ENCODE data around the gene ANKRD63.

Gene ANKRD63

DNA sequence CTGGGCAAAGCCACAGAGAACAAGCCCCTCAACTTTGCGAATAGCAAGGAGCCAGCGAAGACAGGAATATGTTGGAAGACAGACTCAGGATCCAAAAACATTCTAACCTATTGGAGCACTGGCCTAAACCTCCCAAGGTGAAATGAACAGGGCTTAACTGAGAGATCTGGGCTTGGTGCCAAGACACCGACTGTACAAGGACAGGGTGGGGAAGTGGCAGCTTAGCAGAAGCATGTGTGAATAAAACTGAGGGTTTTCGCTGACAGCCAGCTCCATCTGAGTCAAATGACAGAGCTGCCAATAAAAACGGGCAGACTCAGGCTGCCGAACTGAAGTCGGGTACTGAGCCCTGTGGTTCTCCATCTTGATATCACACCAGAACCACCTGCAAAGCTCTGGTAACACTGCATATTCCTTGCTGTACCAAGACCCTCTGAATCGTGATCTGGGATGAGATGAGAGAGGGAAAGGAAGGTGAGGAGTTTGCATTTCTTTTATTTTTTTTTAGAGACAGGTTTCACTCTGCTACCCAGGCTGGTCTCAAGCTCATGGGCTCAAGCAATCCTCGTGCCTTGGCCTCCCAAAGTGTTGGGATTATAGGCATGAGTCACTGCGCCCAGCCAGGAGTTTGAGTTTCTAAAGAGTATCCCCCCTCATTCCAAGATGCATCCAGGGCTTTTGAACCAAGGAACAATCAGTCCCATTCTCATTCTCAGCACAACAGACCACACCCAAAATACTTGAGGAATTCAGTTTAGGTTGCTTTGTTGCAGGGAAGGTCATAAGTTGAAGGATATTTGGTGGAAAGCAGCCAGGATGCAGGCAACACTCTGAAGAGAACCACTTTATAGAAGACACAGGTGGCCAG lies 30.9 kb upstream of the ANKRD63 start:
- no peak for DNase-seq (ENCODE audit: low spot score)

DNA sequence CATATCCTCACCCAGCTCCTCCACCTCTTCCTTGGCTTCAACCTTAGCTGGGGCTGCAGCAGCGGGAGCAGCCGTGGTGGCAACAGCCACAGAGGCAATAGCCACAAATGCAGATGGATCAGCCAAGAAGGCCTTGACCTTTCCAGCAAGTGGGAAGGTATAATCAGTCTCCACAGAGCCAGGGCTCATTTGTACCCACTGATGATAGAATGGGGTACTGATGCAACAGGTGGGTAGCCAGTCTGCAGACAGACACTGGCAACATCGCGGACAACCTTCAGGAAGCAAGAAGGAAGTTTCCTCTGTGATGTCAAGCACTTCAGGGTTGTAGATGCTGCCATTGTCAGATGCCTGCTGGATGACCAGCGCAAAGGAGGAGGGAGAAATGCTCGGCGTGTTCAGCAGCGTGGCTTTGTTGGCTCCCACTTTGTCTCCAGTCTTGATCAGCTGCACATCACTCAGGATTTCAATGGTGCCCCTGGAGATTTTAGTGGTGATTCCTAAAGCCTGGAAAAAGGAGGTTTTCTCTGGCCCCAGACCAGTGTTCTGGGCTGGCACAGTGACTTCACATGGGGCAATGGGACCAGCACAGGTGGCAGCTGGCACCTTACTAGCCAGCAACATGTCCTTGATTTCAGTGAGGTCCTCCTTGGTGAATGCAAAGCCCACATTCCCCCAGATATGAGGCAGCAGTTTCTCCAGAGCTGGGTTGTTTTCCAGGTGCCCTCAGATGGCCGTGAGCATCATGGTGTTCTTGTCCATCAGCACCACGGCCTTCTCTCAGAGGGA lies 29.7 kb upstream of the ANKRD63 start:
- DNase-seq (ENCODE audit: low spot score) = no peak

DNA sequence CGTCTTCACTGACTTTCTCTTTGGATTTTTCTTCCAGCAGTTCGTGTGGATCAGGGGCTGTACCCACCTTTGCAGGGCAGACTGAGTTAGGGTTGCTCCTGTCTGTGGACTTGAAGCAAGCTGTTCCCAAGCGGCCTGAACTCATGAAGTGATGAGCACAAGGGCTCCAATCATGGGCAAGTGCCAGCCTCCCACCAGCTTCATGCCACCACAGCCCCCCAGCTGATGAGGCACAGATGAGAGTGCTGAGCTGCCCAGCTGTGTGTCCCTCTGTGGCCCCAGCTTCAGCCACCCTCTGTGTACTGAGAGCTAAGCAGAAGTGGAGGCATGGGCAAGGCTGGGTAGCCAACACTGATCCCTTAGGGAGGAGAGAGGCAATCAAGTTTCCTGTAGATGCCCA lies 28.1 kb upstream of the ANKRD63 start:
- no peak for DNase-seq (ENCODE audit: low spot score)

DNA sequence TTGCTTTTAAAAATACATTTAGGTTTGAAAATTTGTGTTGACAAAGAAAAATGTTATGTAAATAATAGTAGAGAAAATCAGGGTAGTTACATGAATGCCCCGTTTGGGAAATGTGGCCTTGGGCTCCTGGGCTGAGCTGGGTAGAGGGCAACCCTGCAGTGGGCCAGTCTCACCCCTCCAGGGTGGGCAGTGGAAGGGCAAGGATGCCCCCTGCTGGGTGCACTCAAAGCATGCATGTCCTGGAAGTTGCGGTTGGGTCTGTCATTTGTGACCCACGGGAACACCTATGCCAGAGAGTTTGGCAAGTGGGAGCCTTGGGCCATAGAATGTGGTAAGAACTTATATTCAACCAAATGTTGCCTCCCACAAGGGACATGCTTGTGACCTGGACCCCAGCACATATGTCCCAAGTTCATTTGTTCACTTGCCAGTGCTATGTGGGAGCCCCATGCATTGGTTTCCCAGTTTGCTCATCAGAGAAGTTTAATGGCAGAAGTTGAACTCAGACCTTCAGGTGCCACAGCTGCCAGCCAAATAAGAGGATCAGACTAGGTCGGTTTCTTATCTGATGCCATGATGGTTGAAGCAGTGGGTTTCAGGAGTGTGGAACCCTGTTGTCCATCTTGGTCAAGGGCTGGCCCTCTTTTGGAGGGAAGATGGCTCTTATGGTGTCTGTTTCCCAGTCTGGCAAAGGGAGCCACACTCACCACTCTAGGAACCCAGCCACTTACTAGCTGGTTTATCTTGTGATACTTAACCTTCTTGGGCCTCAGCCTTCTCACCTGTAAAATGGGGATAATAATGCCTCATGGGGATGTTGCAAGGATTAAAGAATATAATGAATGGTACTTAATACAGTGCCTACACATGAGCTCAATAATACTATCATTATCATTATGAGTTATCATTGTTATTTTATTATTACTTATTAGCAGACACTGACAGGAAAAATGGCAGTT lies 27.4 kb upstream of the ANKRD63 start:
- DNase-seq (ENCODE audit: low spot score) = no peak

DNA sequence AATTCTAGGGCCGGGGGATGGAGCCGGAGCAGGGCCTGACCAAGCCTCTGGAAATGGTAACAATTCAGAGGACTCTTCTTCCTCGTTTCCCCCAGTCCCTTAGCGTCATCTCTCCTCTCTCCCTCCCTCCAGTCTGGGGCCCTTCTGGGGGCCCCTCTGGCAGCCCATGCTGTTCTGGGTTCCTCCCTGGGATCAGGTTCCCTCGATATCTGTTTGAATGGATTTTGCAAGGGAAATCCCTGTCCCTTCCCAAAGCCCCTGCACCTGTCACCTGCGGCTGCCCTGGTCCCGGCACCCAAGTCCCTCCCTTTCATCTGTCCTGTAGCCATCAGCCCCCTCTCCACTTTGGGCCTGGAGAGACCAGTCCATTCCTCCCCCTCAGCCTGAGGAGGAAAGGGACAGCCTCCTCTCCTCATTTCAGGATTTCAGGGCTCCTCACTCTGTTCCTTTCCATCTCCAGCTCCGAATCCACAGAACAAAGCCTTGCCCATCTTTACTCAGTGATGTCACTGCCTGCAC lies 26.5 kb upstream of the ANKRD63 start:
- DNase-seq (ENCODE audit: low spot score) = no peak

DNA sequence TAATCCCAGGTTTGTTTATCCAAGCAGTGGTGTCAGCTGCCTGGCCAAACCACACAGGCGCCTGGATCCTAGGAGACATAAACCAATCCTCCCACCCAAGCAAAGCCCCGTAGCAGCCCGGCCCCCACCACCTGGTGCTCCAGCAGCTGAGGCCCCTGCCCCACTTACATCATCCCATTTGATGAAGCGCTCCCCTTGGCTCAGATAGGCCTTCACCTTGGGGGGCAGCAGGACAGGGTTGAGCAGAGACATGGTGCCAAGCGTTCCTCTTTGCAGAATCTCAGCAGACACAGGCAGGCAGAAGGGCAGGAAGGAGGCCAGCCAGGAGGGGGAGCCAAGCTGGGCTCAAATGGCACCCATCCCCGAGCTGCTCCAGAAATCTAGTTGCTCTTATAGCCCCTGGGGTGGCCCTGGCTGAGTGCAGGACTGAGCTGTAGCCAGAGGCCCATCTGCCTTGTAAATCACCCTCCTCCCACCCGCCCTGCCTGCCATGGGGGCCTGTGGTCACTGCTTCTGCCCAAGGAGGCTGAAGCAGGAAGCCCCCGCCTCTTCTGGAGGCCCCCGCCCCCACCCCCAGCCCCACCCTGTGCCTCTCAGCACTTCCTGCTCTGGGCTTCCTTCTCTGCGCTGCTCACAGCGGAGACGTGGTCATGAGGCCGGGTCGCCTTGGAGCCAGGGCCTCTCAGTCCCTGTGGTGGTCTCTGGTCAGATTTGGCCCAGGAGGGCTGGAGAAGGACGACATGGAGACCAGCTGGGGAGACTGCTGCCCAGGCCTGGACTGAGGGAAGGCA lies 24.8 kb upstream of the ANKRD63 start, which contains the start of gene PLCB2:
Gene PLCB2, minus strand, starts transcription at position 515 of the 791 bp plus-strand sequence. Its CDS starts 263 bp downstream, at position 252.
- DNase-seq (ENCODE audit: low spot score) = no peak

DNA sequence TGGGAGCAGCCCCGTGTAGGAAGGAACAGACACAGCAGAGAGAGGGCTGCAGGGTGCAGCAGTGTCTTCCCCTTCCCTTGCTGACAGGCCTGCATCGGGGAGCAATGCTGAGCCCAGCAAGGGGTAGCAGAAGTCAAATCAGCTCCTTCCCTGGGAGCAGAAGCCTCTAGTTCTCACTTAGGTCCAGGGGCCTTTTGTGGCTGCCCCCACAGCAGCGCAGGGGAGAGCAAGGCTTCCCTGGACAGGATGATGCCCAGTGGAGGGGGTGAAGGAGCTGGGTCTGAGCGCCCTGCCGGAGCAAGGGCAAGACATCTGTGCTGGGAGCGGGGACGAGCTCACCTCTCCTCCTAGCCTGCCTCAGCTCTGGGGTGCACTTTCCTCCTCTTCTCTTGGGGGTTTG lies 24.0 kb upstream of the ANKRD63 start:
- no peak for DNase-seq (ENCODE audit: low spot score)

DNA sequence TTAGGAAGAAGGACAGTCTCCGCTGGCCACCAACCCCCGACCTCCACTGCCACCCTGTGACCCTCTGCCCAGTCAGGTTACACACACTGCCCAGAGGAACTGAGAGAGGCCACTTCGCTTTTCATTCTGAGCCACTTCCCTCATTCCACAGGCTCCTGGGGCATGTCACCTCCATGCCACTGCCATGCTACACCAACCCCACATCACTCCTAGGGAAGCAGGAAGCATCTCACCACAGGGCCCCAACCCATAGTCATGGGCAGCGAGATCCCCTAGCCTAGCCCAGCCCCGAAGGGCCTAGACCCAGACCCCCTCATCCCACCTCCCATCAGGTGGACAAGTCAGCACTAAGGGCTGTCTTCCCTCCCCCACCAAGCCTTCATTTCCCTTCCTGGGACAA lies 23.5 kb upstream of the ANKRD63 start:
- no peak for DNase-seq (ENCODE audit: low spot score)

DNA sequence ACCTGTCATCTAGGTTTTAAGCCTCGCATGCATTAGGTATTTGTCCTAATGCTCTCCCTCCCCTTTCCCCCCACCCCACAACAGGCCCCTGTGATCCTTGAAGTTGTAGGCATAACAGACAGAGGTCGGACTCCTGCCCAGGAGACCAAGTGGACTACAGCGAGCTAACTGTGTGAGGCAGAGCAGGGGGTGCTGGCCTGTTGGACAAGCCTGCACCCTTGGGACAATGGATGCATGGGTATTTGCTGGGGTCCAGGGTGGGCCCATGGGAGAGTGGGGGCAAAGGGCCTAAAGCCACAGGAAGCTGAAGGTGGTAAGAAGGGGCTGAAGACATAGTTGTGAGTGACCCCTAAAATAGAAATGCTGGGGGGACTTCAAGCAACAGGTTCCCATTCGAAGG lies 22.4 kb upstream of the ANKRD63 start:
- DNase-seq (ENCODE audit: low spot score) = no peak

DNA sequence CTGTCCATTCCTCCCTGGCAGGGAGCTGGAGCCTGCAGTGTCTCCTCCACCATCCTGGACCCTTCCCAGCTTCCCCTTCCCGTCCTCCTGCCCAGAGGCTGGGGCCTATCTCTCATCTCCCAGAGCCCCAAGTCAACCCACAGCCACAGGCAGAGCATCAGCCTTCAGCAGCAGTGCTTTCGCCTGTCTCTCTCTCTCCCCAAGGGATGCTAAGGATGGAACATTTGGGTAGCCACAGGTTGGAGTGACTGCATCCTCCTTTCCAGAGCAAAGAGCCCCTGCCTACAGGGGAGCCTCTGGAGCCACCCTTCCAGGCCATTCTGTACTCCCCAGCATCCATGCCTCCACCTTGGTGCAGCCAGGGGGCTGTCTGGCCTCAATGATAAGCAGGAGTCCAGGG lies 20.7 kb upstream of the ANKRD63 start:
- no peak for DNase-seq (ENCODE audit: low spot score)

DNA sequence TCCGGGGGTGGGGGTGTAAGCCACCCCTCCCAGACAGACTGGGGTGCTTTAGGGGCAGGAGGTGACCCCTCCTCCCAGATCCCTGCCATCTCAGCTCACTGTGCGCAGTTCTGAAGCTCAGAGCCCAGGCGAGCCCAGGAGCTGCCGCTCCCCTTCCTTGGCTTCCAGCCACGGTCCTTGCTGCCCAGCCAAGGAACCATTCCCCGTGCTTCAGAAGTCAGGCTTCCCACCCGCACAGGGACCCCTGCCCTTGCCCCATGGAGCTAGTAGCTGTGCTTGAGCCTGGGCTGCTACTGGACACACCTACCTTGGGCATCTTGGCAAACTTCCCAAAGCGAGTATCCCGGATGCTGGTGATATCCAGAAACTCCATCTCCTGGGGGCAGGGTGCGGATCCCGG lies 20.1 kb upstream of the ANKRD63 start:
- no peak for DNase-seq (ENCODE audit: low spot score)

DNA sequence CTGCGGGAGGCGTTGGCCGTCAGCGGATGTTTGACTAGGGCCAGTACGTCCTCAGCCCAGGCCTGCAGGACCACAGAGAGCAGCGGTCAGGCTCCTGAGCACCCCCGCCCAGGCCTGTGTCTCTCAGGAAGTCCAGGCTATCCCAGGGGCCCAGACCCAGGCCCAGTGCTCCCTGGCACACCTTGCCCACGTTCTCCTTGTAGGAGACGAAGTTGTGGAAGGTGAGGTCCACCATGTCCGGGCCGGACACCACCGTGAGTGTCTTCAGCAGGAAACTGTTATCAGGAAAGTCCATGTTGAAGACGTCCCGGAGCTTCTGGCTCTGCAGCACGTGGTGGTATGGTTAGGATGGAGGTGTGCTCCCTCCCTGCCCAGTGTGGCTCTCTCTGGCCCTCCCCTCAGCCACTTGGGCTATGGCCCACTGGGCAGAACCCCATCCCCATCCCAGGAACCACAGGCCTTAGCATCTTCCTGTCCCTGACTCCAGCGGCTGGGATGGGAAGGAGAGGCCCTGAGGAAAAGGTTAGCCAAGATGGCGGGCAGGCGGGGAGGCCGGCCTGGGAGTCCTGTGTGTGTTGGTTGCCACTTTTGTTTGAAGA lies 19.5 kb upstream of the ANKRD63 start:
- DNase-seq (ENCODE audit: low spot score) = no peak

DNA sequence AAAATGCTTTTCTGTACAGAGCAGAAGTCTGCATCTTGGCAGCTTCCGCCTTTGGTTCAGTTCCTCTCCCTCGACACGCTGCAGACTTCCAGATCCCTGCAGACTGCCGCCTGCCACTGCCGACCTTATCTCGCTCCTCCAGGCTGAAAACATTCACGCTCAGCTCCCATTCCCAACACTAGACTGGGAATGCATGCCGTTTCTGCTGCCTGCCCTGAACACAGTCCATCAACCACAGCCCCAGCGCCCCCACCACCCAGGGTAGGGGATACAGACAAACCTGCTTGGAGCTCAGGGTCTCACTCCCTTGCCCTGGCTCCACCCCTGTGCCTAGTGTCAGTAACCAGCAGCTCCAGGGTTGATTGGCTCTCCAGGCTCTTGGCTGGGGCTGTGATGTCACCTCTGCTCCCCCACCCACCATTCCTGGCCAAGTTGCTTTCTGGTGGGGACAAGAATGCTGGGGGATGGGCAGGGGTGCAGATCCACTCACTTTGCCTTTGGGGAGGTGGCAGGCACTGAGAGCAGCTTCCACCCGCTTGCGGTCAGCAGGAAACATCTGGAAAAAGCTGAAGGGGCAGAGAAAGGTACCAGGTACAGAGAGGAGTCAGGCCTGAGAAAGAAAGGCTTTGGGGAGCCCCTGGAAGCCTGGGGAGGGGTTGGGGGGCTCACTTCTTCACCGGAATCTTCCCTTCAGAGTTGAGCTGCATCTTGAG lies 18.8 kb upstream of the ANKRD63 start:
- DNase-seq (ENCODE audit: low spot score) = no peak

DNA sequence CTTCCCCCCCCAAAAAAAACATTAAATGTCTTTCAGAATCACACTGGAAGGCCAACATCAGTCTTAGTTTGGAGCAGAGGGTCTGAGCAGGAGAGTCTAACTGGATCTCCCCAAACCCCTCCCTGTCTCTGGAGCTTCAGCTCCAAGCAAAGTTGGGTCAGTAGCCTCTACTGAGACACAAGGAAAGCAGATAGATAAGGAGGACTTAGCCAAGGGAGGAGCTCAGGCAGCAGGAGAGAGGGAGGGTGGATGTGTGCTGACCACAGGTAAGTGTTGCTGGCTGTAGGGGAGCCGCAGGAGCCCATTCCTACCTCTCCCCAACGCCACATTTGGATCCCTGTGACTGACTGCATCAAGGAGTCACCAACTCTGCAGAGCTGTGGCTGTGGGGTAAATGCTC lies 17.9 kb upstream of the ANKRD63 start:
- no peak for DNase-seq (ENCODE audit: low spot score)

DNA sequence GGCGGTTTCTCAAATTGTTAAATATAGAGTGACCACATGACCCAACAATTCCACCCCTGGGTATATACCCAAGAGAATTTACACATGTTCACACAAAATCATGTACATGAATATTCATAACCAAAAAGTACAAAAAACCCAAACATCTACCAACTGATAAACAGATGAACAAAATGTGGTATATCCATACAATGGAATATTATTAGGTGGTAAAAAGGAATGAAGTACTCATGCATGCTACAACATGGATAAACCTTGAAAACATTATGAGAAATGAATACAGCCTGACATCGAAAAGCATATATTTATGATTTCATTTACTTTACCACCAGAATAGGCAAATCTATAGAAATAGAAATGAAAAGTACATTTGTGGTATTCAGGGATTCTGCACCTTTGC lies 17.5 kb upstream of the ANKRD63 start:
- DNase-seq (ENCODE audit: low spot score) = no peak

DNA sequence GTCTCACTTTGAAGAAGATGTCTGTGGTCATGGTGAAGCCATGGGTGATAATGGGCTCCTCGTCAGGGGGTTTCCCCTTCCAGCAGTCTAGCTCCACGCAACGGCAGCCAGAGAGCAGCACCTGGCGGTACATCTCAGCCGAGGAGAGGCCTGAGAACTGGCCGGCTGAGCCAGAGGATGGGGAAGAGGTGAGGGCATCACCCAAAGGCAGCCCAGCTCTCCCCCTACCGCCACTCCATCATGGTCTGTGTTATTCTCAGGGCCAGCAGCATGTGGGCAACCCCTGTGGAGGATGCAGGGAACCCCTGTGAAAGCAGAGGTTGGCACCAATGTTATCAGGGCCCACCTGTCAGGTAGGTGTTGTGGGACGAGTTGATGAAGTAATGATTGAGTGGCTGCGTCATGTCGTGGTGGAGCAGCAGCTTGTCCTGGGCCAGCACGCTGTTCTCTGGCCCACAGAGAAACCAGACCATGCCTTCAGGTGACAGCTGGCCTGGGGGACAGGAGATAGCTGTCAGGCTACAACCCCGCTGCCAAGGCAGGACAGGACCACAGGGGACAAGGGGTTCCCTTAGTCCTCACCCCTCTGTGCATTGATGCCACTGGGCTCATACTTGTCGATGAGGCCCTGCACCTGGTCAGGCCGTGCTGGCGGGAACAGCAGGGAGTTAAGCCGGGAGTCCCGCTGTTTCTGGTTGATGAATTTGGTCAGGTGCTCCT lies 15.5 kb upstream of the ANKRD63 start:
- no peak for DNase-seq (ENCODE audit: low spot score)

DNA sequence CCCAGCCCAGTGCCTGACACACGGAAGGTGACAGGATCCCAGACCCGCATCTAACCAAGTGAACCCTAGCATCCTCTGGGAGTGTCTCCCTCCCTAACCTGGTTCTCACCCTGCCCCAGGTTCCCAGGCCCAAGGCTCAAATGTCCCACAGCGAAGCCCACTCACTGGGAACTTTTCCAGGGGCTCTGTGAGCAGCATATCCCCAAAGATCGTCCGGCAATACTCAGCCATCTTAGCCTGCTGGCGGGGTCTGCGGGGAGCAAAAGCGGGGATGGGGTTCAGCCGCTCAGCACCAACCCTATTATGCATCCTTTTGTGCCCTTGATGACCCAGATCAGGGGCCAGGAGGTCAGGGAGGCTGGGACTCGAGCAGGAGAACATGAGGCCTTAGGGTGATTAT lies 14.5 kb upstream of the ANKRD63 start:
- DNase-seq (ENCODE audit: low spot score) = no peak

DNA sequence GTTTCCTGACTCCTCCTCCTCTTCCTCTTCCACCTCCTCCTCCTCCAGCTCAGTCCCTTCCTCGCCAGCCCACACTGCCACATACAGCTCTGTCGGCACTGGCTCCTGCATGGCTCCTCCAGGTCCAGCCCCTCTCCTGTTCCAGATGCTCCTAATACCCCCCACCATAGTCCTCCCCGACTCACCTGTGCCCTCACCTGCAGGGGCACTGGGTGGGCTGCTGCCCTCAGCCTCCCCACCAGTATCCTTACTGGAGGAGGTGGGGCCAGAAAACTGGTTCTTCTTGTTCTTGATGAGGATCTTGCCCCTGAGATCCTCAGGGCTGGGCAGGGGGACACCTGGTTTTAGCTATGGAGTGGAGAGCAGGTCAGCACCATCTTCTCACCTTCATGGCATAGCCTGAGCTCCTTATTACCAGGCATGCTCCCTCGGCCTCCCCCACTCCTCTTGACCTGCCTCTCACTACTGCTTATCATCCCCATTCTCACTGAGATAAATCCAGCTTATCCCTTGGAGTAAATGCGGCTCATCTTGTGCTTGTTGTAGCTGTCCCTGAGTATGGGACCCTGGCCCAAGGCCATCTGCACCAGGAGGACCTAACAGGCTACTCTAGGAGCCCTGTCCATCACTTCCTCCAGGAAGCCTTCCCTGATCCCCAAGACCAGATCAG lies 13.8 kb upstream of the ANKRD63 start:
- DNase-seq (ENCODE audit: low spot score) = no peak
